K562 (cell line): ENCODE results near the gene LRGUK. TPM values are rescaled to one million over a fixed set of nuclear protein-coding genes. Genes with fewer than 3 reads are reported as not detected.
A peak's percentile ranks its signal among the peaks of the same experiment; 100 is the strongest.

Experiments
- ARNT ChIP-seq, 2 experiments: fragments of 450-650 bp; IDR thresholded peaks; 2 replicates each; pipeline ENCODE4 v1.6.1; 2016; ENCODE audit warnings: mild to moderate bottlenecking in 1 of 2
- CXXC5 ChIP-seq: fragments of 250-450 bp; sonication (Bioruptor Pico); IDR thresholded peaks from 2 replicates; pipeline ENCODE4 v1.8.0; 2022; ENCODE audit warnings: inconsistent platforms, mild to moderate bottlenecking, moderate library complexity
- FOXJ3 ChIP-seq: sonication (generic); formaldehyde crosslinking; IDR thresholded peaks from 2 replicates; pipeline ENCODE4 v1.4.0; 2020; ENCODE audit warnings: mild to moderate bottlenecking, missing genetic modification reagents
- FOXM1 ChIP-seq, 2 experiments: fragments of 450-650 bp in 1 of 2; sonication (generic) in 1 of 2; formaldehyde crosslinking in 1 of 2; IDR thresholded peaks; 2 replicates each; pipeline versions ENCODE4 v1.6.1 to v1.9.0; 2017 to 2022; ENCODE audit warnings: low read depth in 2 of 2, mild to moderate bottlenecking in 2 of 2, missing genetic modification reagents in 1 of 2, moderate library complexity in 1 of 2
- HMGN3 ChIP-seq: IDR thresholded peaks from 2 replicates; pipeline ENCODE4 v1.6.1; 2011; ENCODE audit warnings: borderline replicate concordance, low read depth, mild to moderate bottlenecking, mixed read lengths, low read length; ENCODE audit not compliant: insufficient read length; ENCODE audit errors: extremely low read depth
- MAFF ChIP-seq: IDR thresholded peaks from 2 replicates; pipeline ENCODE4 v1.6.1; 2012; ENCODE audit warnings: low read length, improper control_type of control experiment
- MTA2 ChIP-seq: fragments of 450-650 bp; IDR thresholded peaks from 2 replicates; pipeline ENCODE4 v1.6.1; 2016; ENCODE audit warnings: low read depth
- NEUROD1 ChIP-seq: fragments of 150-350 bp; IDR thresholded peaks from 2 replicates; pipeline ENCODE4 v1.6.1; 2014; ENCODE audit warnings: borderline replicate concordance, low read length, low read depth; ENCODE audit not compliant: partially characterized antibody
- NR2C1 ChIP-seq, 2 experiments: fragments of 450-650 bp; IDR thresholded peaks; 2 replicates each; pipeline ENCODE4 v1.6.1; 2017; ENCODE audit warnings: mild to moderate bottlenecking in 2 of 2, antibody characterized with exemption in 1 of 2, inconsistent platforms in 1 of 2, missing compliant biosample characterization in 1 of 2, missing genetic modification characterization in 1 of 2
- POU5F1 ChIP-seq: fragments of 150-350 bp; IDR thresholded peaks from 2 replicates; pipeline ENCODE4 v1.6.1; 2014; ENCODE audit warnings: borderline replicate concordance, low read length, low read depth, mild to moderate bottlenecking; ENCODE audit not compliant: partially characterized antibody
- SAP30 ChIP-seq: fragments of 200-600 bp; sonication (generic); IDR thresholded peaks from 2 replicates; pipeline ENCODE4 v1.6.1; 2012; ENCODE audit warnings: borderline replicate concordance, low read depth, mild to moderate bottlenecking, moderate library complexity, low read length, control low read depth, inconsistent platforms; ENCODE audit not compliant: insufficient read depth, poor library complexity, severe bottlenecking
- TEAD1 ChIP-seq, 2 experiments: fragments of 450-650 bp in 1 of 2; sonication (generic) in 1 of 2; formaldehyde crosslinking; IDR thresholded peaks; 2 replicates each; pipeline versions ENCODE4 v1.4.0 to v1.8.0; 2020 to 2022; ENCODE audit warnings: mild to moderate bottlenecking in 2 of 2, missing genetic modification reagents in 1 of 2
- YBX1 ChIP-seq: fragments of 450-650 bp; IDR thresholded peaks from 2 replicates; pipeline ENCODE4 v1.7.1; 2016; ENCODE audit warnings: mild to moderate bottlenecking
- ZMIZ1 ChIP-seq, 2 experiments: fragments of 150-350 bp in 1 of 2; IDR thresholded peaks; 2 replicates each; pipeline ENCODE4 v1.6.1; 2012 to 2016; ENCODE audit warnings: low read depth in 2 of 2, low read length in 2 of 2, mild to moderate bottlenecking in 1 of 2, moderate library complexity in 1 of 2
- polyA plus RNA-seq, 8 experiments: library from polyadenylated mRNA; depleted of rRNA in 4 of 8; stranded (reverse) in 5 of 8; unstranded in 3 of 8; fragments of >200 nt; fragmentation: Nextera tagmentation in 2 of 8; fragmentation: Illumina TruSeq in 1 of 8; extraction: Ambion mirVana in 2 of 8; extraction: Trizol in 1 of 8; gene quantifications; 2 replicates each; pipeline versions ENCODE4 v1.2.1 to v1.2.3, GENCODE V29; 2011 to 2014; ENCODE audit warnings: inconsistent platforms in 1 of 8, missing spikeins in 1 of 8
- total RNA-seq, 7 experiments: library from RNA; depleted of rRNA in 6 of 7; stranded (reverse); fragments of >200 nt in 6 of 7; fragmentation: Illumina TruSeq in 2 of 7; extraction: Trizol in 2 of 7; gene quantifications; 2 replicates each; pipeline versions ENCODE4 v1.2.1 to v1.2.3, GENCODE V29; 2011 to 2021; ENCODE audit warnings: low replicate concordance in 1 of 7
- TF ChIP-seq, protein P1 (sequence below): sonication (generic); formaldehyde crosslinking; IDR thresholded peaks from 2 replicates; pipeline ENCODE4 v1.4.0; 2020; ENCODE audit warnings: mild to moderate bottlenecking, missing genetic modification reagents
- TF ChIP-seq, protein P2 (sequence below): fragments of 250-450 bp; sonication (Bioruptor Pico); IDR thresholded peaks from 2 replicates; pipeline ENCODE4 v1.8.0; 2021; ENCODE audit warnings: mild to moderate bottlenecking, moderate library complexity

The LRGUK gene
- total and polyA plus RNA-seq, 9 of the 15 experiments (the other 6 are each of a cell fraction or from before 2014, with no cell fraction given) = 0.04 to 0.33 (median 0.18) TPM

GRCh38 chr7:134126966-134127848 lies at the start of gene LRGUK (continued):
- TF ChIP-seq MTA2 (0 out of 2 replicates have a peak, but pooled peaks have one; percentile 18), YBX1 (peak; percentile 66; the same call in 1 of the 2 replicates), NR2C1 (IDR thresholded peaks at IDR 0.05) (peak; percentile 95), NR2C1 (tag; IDR thresholded peaks at IDR 0.05) (peak; percentile 98), HMGN3 (no peak), FOXJ3 (CRISPR knock-in tag) (peak; percentile 90), SAP30 (peak; percentile 99), MAFF (no peak), FOXM1 (IDR thresholded peaks at IDR 0.05; ENCODE audit: low read depth) (peak; percentile 22; the same call in 1 of the 2 replicates), FOXM1 (CRISPR knock-in tag; IDR thresholded peaks at IDR 0.05; ENCODE audit: low read depth) (no peak), ZMIZ1 (IDR thresholded peaks at IDR 0.05; ENCODE audit: low read depth in 2 of 2, low read length in 2 of 2) (0 out of 4 replicates have a peak, but pooled peaks of 1 of the 2 experiments have one; percentile 29), ARNT (IDR thresholded peaks at IDR 0.05) (peak; percentile 37 to 49; a peak in 2 of 4 replicates), CXXC5 (CRISPR knock-in tag) (peak; percentile 28; the same call in 1 of the 2 replicates), TEAD1 (CRISPR knock-in tag; IDR thresholded peaks at IDR 0.05) (peak in 1 of 2 experiments; percentile 38; a peak in 2 of 4 replicates), NEUROD1 (peak; percentile 53), POU5F1 (no peak)
- TF ChIP-seq, protein P1, sequence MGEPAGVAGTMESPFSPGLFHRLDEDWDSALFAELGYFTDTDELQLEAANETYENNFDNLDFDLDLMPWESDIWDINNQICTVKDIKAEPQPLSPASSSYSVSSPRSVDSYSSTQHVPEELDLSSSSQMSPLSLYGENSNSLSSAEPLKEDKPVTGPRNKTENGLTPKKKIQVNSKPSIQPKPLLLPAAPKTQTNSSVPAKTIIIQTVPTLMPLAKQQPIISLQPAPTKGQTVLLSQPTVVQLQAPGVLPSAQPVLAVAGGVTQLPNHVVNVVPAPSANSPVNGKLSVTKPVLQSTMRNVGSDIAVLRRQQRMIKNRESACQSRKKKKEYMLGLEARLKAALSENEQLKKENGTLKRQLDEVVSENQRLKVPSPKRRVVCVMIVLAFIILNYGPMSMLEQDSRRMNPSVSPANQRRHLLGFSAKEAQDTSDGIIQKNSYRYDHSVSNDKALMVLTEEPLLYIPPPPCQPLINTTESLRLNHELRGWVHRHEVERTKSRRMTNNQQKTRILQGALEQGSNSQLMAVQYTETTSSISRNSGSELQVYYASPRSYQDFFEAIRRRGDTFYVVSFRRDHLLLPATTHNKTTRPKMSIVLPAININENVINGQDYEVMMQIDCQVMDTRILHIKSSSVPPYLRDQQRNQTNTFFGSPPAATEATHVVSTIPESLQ (CRISPR knock-in tag) = no peak
- TF ChIP-seq, protein P2, sequence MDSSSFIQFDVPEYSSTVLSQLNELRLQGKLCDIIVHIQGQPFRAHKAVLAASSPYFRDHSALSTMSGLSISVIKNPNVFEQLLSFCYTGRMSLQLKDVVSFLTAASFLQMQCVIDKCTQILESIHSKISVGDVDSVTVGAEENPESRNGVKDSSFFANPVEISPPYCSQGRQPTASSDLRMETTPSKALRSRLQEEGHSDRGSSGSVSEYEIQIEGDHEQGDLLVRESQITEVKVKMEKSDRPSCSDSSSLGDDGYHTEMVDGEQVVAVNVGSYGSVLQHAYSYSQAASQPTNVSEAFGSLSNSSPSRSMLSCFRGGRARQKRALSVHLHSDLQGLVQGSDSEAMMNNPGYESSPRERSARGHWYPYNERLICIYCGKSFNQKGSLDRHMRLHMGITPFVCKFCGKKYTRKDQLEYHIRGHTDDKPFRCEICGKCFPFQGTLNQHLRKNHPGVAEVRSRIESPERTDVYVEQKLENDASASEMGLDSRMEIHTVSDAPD = no peak
